Stomach smooth muscle (tissue), 2 donors: ENCODE measurements around the gene PRKAA1.
"Not testable (repeated sequence)": the region's sequence is repeated elsewhere in the genome, so short reads cannot be mapped to it uniquely, and the experiment has no call there.

Experiments
- H3K27ac ChIP-seq: one replicate; pipeline ENCODE4 v1.7.0; 2013; ENCODE audit warnings: mild to moderate bottlenecking, low read length, inconsistent platforms
- H3K27me3 ChIP-seq, 2 donors: one replicate each; pipeline ENCODE4 v1.7.0; 2013; ENCODE audit warnings: low read length in 2 of 2; ENCODE audit not compliant: insufficient read depth in 2 of 2, control insufficient read depth in 1 of 2
- H3K36me3 ChIP-seq, 2 donors: one replicate each; pipeline ENCODE4 v1.7.0; 2013; ENCODE audit warnings: low read length in 2 of 2; ENCODE audit not compliant: control insufficient read depth in 2 of 2, insufficient read depth in 2 of 2
- H3K4me1 ChIP-seq: one replicate; pipeline ENCODE4 v1.7.0; 2013; ENCODE audit warnings: low read length; ENCODE audit not compliant: control insufficient read depth, insufficient read depth
- H3K4me3 ChIP-seq, 2 donors: one replicate each; pipeline ENCODE4 v1.7.0; 2013; ENCODE audit warnings: low read length in 2 of 2
- H3K9ac ChIP-seq, 2 donors: one replicate each; pipeline ENCODE4 v1.7.0; 2013; ENCODE audit warnings: low read length in 2 of 2, mild to moderate bottlenecking in 1 of 2
- H3K9me3 ChIP-seq, 2 donors: one replicate each; pipeline ENCODE4 v1.7.0; 2013; ENCODE audit warnings: low read length in 2 of 2; ENCODE audit not compliant: control insufficient read depth in 2 of 2
- donor health status: healthy.
- donor health status: Pancreatic carcinoma.

The PRKAA1 gene

GRCh38 chr5:40790947-40791593, 7.1 kb downstream of the PRKAA1 start:
- no peak overlapping the region for H3K27ac ChIP-seq
- H3K4me3 ChIP-seq: no peak overlapping the region
- no peaks in the 10 kb centered on the region for H3K27me3 ChIP-seq
- no peaks in the 10 kb centered on the region for H3K9me3 ChIP-seq
- H3K4me1 ChIP-seq: no peaks in the 10 kb centered on the region
- no peak overlapping the region for H3K9ac ChIP-seq
- H3K36me3 ChIP-seq: no peaks in the 10 kb centered on the region

GRCh38 chr5:40788941-40789340, 9.2 kb downstream of the PRKAA1 start:
- not testable (repeated sequence) for H3K27ac ChIP-seq, H3K4me1 ChIP-seq, H3K9me3 ChIP-seq, H3K4me3 ChIP-seq, H3K36me3 ChIP-seq, H3K9ac ChIP-seq, H3K27me3 ChIP-seq

GRCh38 chr5:40787986-40788385, 10.2 kb downstream of the PRKAA1 start:
- H3K4me1 ChIP-seq: no peaks in the 10 kb centered on the region
- no peak overlapping the region for H3K9ac ChIP-seq
- H3K36me3 ChIP-seq: no peaks in the 10 kb centered on the region
- no peak overlapping the region for H3K4me3 ChIP-seq
- no peak overlapping the region for H3K27ac ChIP-seq
- H3K27me3 ChIP-seq: no peaks in the 10 kb centered on the region
- H3K9me3 ChIP-seq: no peaks in the 10 kb centered on the region

GRCh38 chr5:40786664-40787063, 11.5 kb downstream of the PRKAA1 start:
- H3K4me3 ChIP-seq, H3K9me3 ChIP-seq, H3K4me1 ChIP-seq, H3K27ac ChIP-seq, H3K9ac ChIP-seq, H3K36me3 ChIP-seq, H3K27me3 ChIP-seq: not testable (repeated sequence)

- Histone ChIP-seq H3K4me1 (no peaks in the 10 kb centered on the region), H3K4me3 (no peak overlapping the region), H3K27me3 (no peaks in the 10 kb centered on the region), H3K27ac (no peak overlapping the region), H3K9me3 (no peaks in the 10 kb centered on the region), H3K36me3 (no peaks in the 10 kb centered on the region), H3K9ac (no peak overlapping the region)
These were observed 13.3 kb downstream of the PRKAA1 start for GRCh38 chr5:40784916-40785315.

GRCh38 chr5:40784027-40784653, 14.0 kb downstream of the PRKAA1 start:
- Histone ChIP-seq H3K4me3 (no peak overlapping the region), H3K36me3 (no peaks in the 10 kb centered on the region), H3K9me3 (no peaks in the 10 kb centered on the region), H3K27me3 (no peaks in the 10 kb centered on the region), H3K27ac (no peak overlapping the region), H3K4me1 (no peaks in the 10 kb centered on the region), H3K9ac (no peak overlapping the region)

- no peak overlapping the region for H3K27ac ChIP-seq
- H3K4me1 ChIP-seq: no peaks in the 10 kb centered on the region
These were observed 16.2 kb downstream of the PRKAA1 start for GRCh38 chr5:40781843-40782409.

GRCh38 chr5:40780858-40781257, 17.3 kb downstream of the PRKAA1 start:
- H3K36me3 ChIP-seq: peaks cover 0 to 10% of the 10 kb centered on the region in 2 donors
- no peak overlapping the region for H3K9ac ChIP-seq
- no peak overlapping the region for H3K4me3 ChIP-seq
- no peaks in the 10 kb centered on the region for H3K9me3 ChIP-seq
- no peak overlapping the region for H3K27ac ChIP-seq
- H3K27me3 ChIP-seq: no peaks in the 10 kb centered on the region
- H3K4me1 ChIP-seq: no peaks in the 10 kb centered on the region

More at GRCh38 chr5:40781843-40782409, 16.2 kb downstream of the PRKAA1 start:
- Histone ChIP-seq H3K27me3 (no peaks in the 10 kb centered on the region), H3K36me3 (no peaks in the 10 kb centered on the region), H3K4me3 (no peak overlapping the region), H3K9ac (no peak overlapping the region), H3K9me3 (no peaks in the 10 kb centered on the region)

- Histone ChIP-seq H3K9ac (no peak overlapping the region), H3K27ac (no peak overlapping the region), H3K9me3 (no peaks in the 10 kb centered on the region), H3K36me3 (peaks cover 0 to 17% of the 10 kb centered on the region in 2 donors), H3K4me1 (no peaks in the 10 kb centered on the region), H3K4me3 (no peak overlapping the region), H3K27me3 (no peaks in the 10 kb centered on the region)
These were observed 18.0 kb downstream of the PRKAA1 start for GRCh38 chr5:40780199-40780598.

GRCh38 chr5:40779561-40779960, 18.6 kb downstream of the PRKAA1 start:
- Histone ChIP-seq H3K9ac (no peak overlapping the region), H3K4me1 (no peaks in the 10 kb centered on the region), H3K27me3 (no peaks in the 10 kb centered on the region), H3K9me3 (no peaks in the 10 kb centered on the region), H3K27ac (no peak overlapping the region), H3K36me3 (peaks cover 2 to 19% of the 10 kb centered on the region in 2 donors), H3K4me3 (no peak overlapping the region)

- Histone ChIP-seq H3K27ac (no peak overlapping the region), H3K36me3 (peaks cover 2 to 22% of the 10 kb centered on the region in 2 donors), H3K4me3 (no peak overlapping the region), H3K27me3 (no peaks in the 10 kb centered on the region), H3K9me3 (no peaks in the 10 kb centered on the region), H3K9ac (no peak overlapping the region), H3K4me1 (no peaks in the 10 kb centered on the region)
These were observed 20.0 kb downstream of the PRKAA1 start for GRCh38 chr5:40778133-40778532.
